CD4-positive, alpha-beta T cell treated with Interleukin-15 for 4 hours (primary cell): ENCODE data around the gene SH3RF3.

Source experiments
- DNase-seq: peaks from one replicate; pipeline ENCODE4 v3.0.0-alpha.2; 2020; ENCODE audit warnings: low spot score

Gene SH3RF3

GRCh38 chr2:109202486-109202885 lies 73.5 kb downstream of the SH3RF3 start:
- no peak for DNase-seq

- DNase-seq = no peak
These were observed 74.4 kb downstream of the SH3RF3 start for GRCh38 chr2:109203246-109204011.

GRCh38 chr2:109204412-109204811 lies 75.4 kb downstream of the SH3RF3 start:
- no peak for DNase-seq

- no peak for DNase-seq
These were observed 76.4 kb downstream of the SH3RF3 start for GRCh38 chr2:109205447-109205846.

- no peak for DNase-seq
These were observed 77.7 kb downstream of the SH3RF3 start for GRCh38 chr2:109206569-109207146.

GRCh38 chr2:109207176-109207575 lies 78.2 kb downstream of the SH3RF3 start:
- no peak for DNase-seq

- DNase-seq = no peak
These were observed 79.3 kb downstream of the SH3RF3 start for GRCh38 chr2:109208071-109208950.

GRCh38 chr2:109208951-109209335 lies 79.9 kb downstream of the SH3RF3 start:
- DNase-seq = no peak

- no peak for DNase-seq
These were observed 80.4 kb downstream of the SH3RF3 start for GRCh38 chr2:109209412-109209811.

GRCh38 chr2:109209941-109210340 lies 80.9 kb downstream of the SH3RF3 start:
- DNase-seq = no peak

- no peak for DNase-seq
These were observed 81.6 kb downstream of the SH3RF3 start for GRCh38 chr2:109210431-109211200.

GRCh38 chr2:109211315-109211714 lies 82.3 kb downstream of the SH3RF3 start:
- no peak for DNase-seq

GRCh38 chr2:109212836-109213563 lies 84.0 kb downstream of the SH3RF3 start:
- no peak for DNase-seq

- peak; percentile 63 for DNase-seq
These were observed 84.8 kb downstream of the SH3RF3 start for GRCh38 chr2:109213646-109214433.

GRCh38 chr2:109214651-109215371 lies 85.8 kb downstream of the SH3RF3 start:
- no peak for DNase-seq

GRCh38 chr2:109215866-109216265 lies 86.9 kb downstream of the SH3RF3 start:
- no peak for DNase-seq

GRCh38 chr2:109216332-109216731 lies 87.3 kb downstream of the SH3RF3 start:
- DNase-seq = no peak

GRCh38 chr2:109217362-109218086 lies 88.5 kb downstream of the SH3RF3 start:
- DNase-seq = no peak
